Measurements from ENCODE around the gene PAPOLA.

The PAPOLA gene

GRCh38 chr14:96597680-96598079, 95.5 kb downstream of the PAPOLA start:
- H3K9ac ChIP-seq (ENCODE audit: low read length) = no peak overlapping the region

GRCh38 chr14:96598332-96598928, 96.2 kb downstream of the PAPOLA start:
- no peak overlapping the region for H4K91ac ChIP-seq (ENCODE audit: low read length)
- no peak overlapping the region for H3K4ac ChIP-seq (ENCODE audit: low read depth in 1 of 2, low read length in 2 of 2)
- no peak overlapping the region for H3K23ac ChIP-seq (ENCODE audit: low read length in 2 of 2)
- H4K8ac ChIP-seq (ENCODE audit: low read length) = no peak overlapping the region
- H3K4me3 ChIP-seq (ENCODE audit: insufficient read depth in 1 of 2, low read depth in 1 of 2, low read length in 2 of 2) = no peak overlapping the region
- H3K14ac ChIP-seq (ENCODE audit: low read length in 2 of 2) = no peak overlapping the region
- no peak overlapping the region for H3K9ac ChIP-seq (ENCODE audit: low read length)
- no peak overlapping the region for H2BK15ac ChIP-seq (ENCODE audit: low read depth, poor library complexity, severe bottlenecking)
- H2BK120ac ChIP-seq (ENCODE audit: low read depth, low read length) = no peak overlapping the region
- no peak overlapping the region for H2BK12ac ChIP-seq (ENCODE audit: low read length in 2 of 2)
- H3K27me3 ChIP-seq (ENCODE audit: control insufficient read depth in 1 of 2, insufficient read depth in 1 of 2, low read length in 2 of 2) = peaks cover 0 to 39% of the 10 kb centered on the region in 2 experiments
- no peaks in the 10 kb centered on the region for H3K9me3 ChIP-seq (ENCODE audit: control insufficient read depth, low read length)
- H2BK5ac ChIP-seq (ENCODE audit: low read depth, low read length, poor library complexity, severe bottlenecking) = no peak overlapping the region
- no peak overlapping the region for H2AK5ac ChIP-seq (ENCODE audit: low read length, severe bottlenecking)
- no peak overlapping the region for H3K18ac ChIP-seq (ENCODE audit: low read depth in 1 of 2, low read length in 2 of 2)
- H2AFZ ChIP-seq (ENCODE audit: low read depth, low read length) = no peak overlapping the region
- DNase-seq = no peak
- no peaks in the 10 kb centered on the region for H3K4me1 ChIP-seq (ENCODE audit: control insufficient read depth, insufficient read depth, low read depth, low read length)
- no peaks in the 10 kb centered on the region for H3K79me1 ChIP-seq (replicated peaks; ENCODE audit: low read length, poor library complexity, severe bottlenecking)
- no peak overlapping the region for H3K4me2 ChIP-seq (ENCODE audit: low read length, poor library complexity, severe bottlenecking)
- WGBS = 81% methylated on average over 12 of the region's 14 CpGs
- no peaks in the 10 kb centered on the region for H3K36me3 ChIP-seq (ENCODE audit: control insufficient read depth in 1 of 2, insufficient read depth in 2 of 2, low read depth in 1 of 2, low read length in 2 of 2)
- no peak overlapping the region for H3K27ac ChIP-seq (ENCODE audit: low read length, poor library complexity, severe bottlenecking)

More at GRCh38 chr14:96597680-96598079, 95.5 kb downstream of the PAPOLA start:
- Histone ChIP-seq H3K23ac (ENCODE audit: low read length in 2 of 2) (no peak overlapping the region), H3K9me3 (ENCODE audit: control insufficient read depth, low read length) (no peaks in the 10 kb centered on the region), H4K91ac (ENCODE audit: low read length) (no peak overlapping the region), H2BK15ac (ENCODE audit: low read depth, poor library complexity, severe bottlenecking) (no peak overlapping the region), H3K4me3 (ENCODE audit: insufficient read depth in 1 of 2, low read depth in 1 of 2, low read length in 2 of 2) (no peak overlapping the region), H3K4me1 (ENCODE audit: control insufficient read depth, insufficient read depth, low read depth, low read length) (no peaks in the 10 kb centered on the region), H2BK12ac (ENCODE audit: low read length in 2 of 2) (no peak overlapping the region), H4K8ac (ENCODE audit: low read length) (no peak overlapping the region), H3K27me3 (ENCODE audit: control insufficient read depth in 1 of 2, insufficient read depth in 1 of 2, low read length in 2 of 2) (peaks cover 0 to 39% of the 10 kb centered on the region in 2 experiments), H2BK5ac (ENCODE audit: low read depth, low read length, poor library complexity, severe bottlenecking) (no peak overlapping the region), H3K36me3 (ENCODE audit: control insufficient read depth in 1 of 2, insufficient read depth in 2 of 2, low read depth in 1 of 2, low read length in 2 of 2) (no peaks in the 10 kb centered on the region), H2BK120ac (ENCODE audit: low read depth, low read length) (no peak overlapping the region), H3K79me1 (replicated peaks; ENCODE audit: low read length, poor library complexity, severe bottlenecking) (no peaks in the 10 kb centered on the region), H3K27ac (ENCODE audit: low read length, poor library complexity, severe bottlenecking) (no peak overlapping the region), H2AK5ac (ENCODE audit: low read length, severe bottlenecking) (no peak overlapping the region), H3K4me2 (ENCODE audit: low read length, poor library complexity, severe bottlenecking) (no peak overlapping the region), H3K18ac (ENCODE audit: low read depth in 1 of 2, low read length in 2 of 2) (no peak overlapping the region), H3K4ac (ENCODE audit: low read depth in 1 of 2, low read length in 2 of 2) (no peak overlapping the region), H3K14ac (ENCODE audit: low read length in 2 of 2) (no peak overlapping the region), H2AFZ (ENCODE audit: low read depth, low read length) (no peak overlapping the region)
- 87% methylated on average over 5 of the region's 5 CpGs for WGBS
- DNase-seq = no peak

GRCh38 chr14:96599076-96599475, 96.9 kb downstream of the PAPOLA start:
- no peak overlapping the region for H2BK15ac ChIP-seq (ENCODE audit: low read depth, poor library complexity, severe bottlenecking)
- no peak overlapping the region for H2AFZ ChIP-seq (ENCODE audit: low read depth, low read length)
- H2BK120ac ChIP-seq (ENCODE audit: low read depth, low read length) = no peak overlapping the region
- H3K79me1 ChIP-seq (replicated peaks; ENCODE audit: low read length, poor library complexity, severe bottlenecking) = no peaks in the 10 kb centered on the region
- peaks cover 0 to 43% of the 10 kb centered on the region in 2 experiments for H3K27me3 ChIP-seq (ENCODE audit: control insufficient read depth in 1 of 2, insufficient read depth in 1 of 2, low read length in 2 of 2)
- no peak for DNase-seq
- H3K18ac ChIP-seq (ENCODE audit: low read depth in 1 of 2, low read length in 2 of 2) = no peak overlapping the region
- H3K36me3 ChIP-seq (ENCODE audit: control insufficient read depth in 1 of 2, insufficient read depth in 2 of 2, low read depth in 1 of 2, low read length in 2 of 2) = no peaks in the 10 kb centered on the region
- no peak overlapping the region for H3K9ac ChIP-seq (ENCODE audit: low read length)
- no peak overlapping the region for H3K27ac ChIP-seq (ENCODE audit: low read length, poor library complexity, severe bottlenecking)
- H2AK5ac ChIP-seq (ENCODE audit: low read length, severe bottlenecking) = no peak overlapping the region
- no peak overlapping the region for H3K4ac ChIP-seq (ENCODE audit: low read depth in 1 of 2, low read length in 2 of 2)
- no peak overlapping the region for H3K23ac ChIP-seq (ENCODE audit: low read length in 2 of 2)
- H2BK5ac ChIP-seq (ENCODE audit: low read depth, low read length, poor library complexity, severe bottlenecking) = no peak overlapping the region
- WGBS = 91% methylated on average over 10 of the region's 10 CpGs
- H3K4me3 ChIP-seq (ENCODE audit: insufficient read depth in 1 of 2, low read depth in 1 of 2, low read length in 2 of 2) = no peak overlapping the region
- no peak overlapping the region for H2BK12ac ChIP-seq (ENCODE audit: low read length in 2 of 2)
- H3K4me1 ChIP-seq (ENCODE audit: control insufficient read depth, insufficient read depth, low read depth, low read length) = no peaks in the 10 kb centered on the region
- no peak overlapping the region for H3K4me2 ChIP-seq (ENCODE audit: low read length, poor library complexity, severe bottlenecking)
- H3K14ac ChIP-seq (ENCODE audit: low read length in 2 of 2) = no peak overlapping the region
- no peaks in the 10 kb centered on the region for H3K9me3 ChIP-seq (ENCODE audit: control insufficient read depth, low read length)
- H4K8ac ChIP-seq (ENCODE audit: low read length) = no peak overlapping the region
- no peak overlapping the region for H4K91ac ChIP-seq (ENCODE audit: low read length)

GRCh38 chr14:96602186-96602585, 100.0 kb downstream of the PAPOLA start:
- H2BK12ac ChIP-seq (ENCODE audit: low read length in 2 of 2) = no peak overlapping the region
- H3K27ac ChIP-seq (ENCODE audit: low read length, poor library complexity, severe bottlenecking) = no peak overlapping the region
- H3K18ac ChIP-seq (ENCODE audit: low read depth in 1 of 2, low read length in 2 of 2) = no peak overlapping the region
- 59% methylated on average over 2 of the region's 2 CpGs for WGBS
- H3K14ac ChIP-seq (ENCODE audit: low read length in 2 of 2) = no peak overlapping the region
- no peak overlapping the region for H3K23ac ChIP-seq (ENCODE audit: low read length in 2 of 2)
- H3K9me3 ChIP-seq (ENCODE audit: control insufficient read depth, low read length) = peaks cover 4% of the 10 kb centered on the region
- H2BK5ac ChIP-seq (ENCODE audit: low read depth, low read length, poor library complexity, severe bottlenecking) = no peak overlapping the region
- H3K27me3 ChIP-seq (ENCODE audit: control insufficient read depth in 1 of 2, insufficient read depth in 1 of 2, low read length in 2 of 2) = peaks cover 6 to 62% of the 10 kb centered on the region in 2 experiments
- no peak overlapping the region for H2AK5ac ChIP-seq (ENCODE audit: low read length, severe bottlenecking)
- no peak overlapping the region for H3K9ac ChIP-seq (ENCODE audit: low read length)
- no peak overlapping the region for H3K4me2 ChIP-seq (ENCODE audit: low read length, poor library complexity, severe bottlenecking)
- no peak for DNase-seq
- no peak overlapping the region for H2AFZ ChIP-seq (ENCODE audit: low read depth, low read length)
- no peaks in the 10 kb centered on the region for H3K4me1 ChIP-seq (ENCODE audit: control insufficient read depth, insufficient read depth, low read depth, low read length)
- no peaks in the 10 kb centered on the region for H3K79me1 ChIP-seq (replicated peaks; ENCODE audit: low read length, poor library complexity, severe bottlenecking)
- H3K4me3 ChIP-seq (ENCODE audit: insufficient read depth in 1 of 2, low read depth in 1 of 2, low read length in 2 of 2) = no peak overlapping the region
- H3K4ac ChIP-seq (ENCODE audit: low read depth in 1 of 2, low read length in 2 of 2) = no peak overlapping the region
- H4K91ac ChIP-seq (ENCODE audit: low read length) = no peak overlapping the region
- H3K36me3 ChIP-seq (ENCODE audit: control insufficient read depth in 1 of 2, insufficient read depth in 2 of 2, low read depth in 1 of 2, low read length in 2 of 2) = no peaks in the 10 kb centered on the region
- H2BK15ac ChIP-seq (ENCODE audit: low read depth, poor library complexity, severe bottlenecking) = no peak overlapping the region
- no peak overlapping the region for H2BK120ac ChIP-seq (ENCODE audit: low read depth, low read length)
- H4K8ac ChIP-seq (ENCODE audit: low read length) = no peak overlapping the region
